HG02870 (cell line): ENCODE data around the gene GABBR2.
"Not testable (repeated sequence)": the region's sequence is repeated elsewhere in the genome, so short reads cannot be mapped to it uniquely, and the experiment has no call there.

Source experiments
- ATAC-seq: cut with Tn5 transposase; IDR thresholded peaks from one replicate; pipeline ENCODE4 v1.9.1; 2021; ENCODE audit warnings: mild to moderate bottlenecking, moderate library complexity; ENCODE audit not compliant: unreplicated experiment

The GABBR2 gene

GRCh38 chr9:98599566-98600216 is 109.0 kb downstream of the GABBR2 start:
- no peak for ATAC-seq

GRCh38 chr9:98598861-98599260 is 109.9 kb downstream of the GABBR2 start:
- no peak for ATAC-seq

- ATAC-seq = no peak
These were observed 111.4 kb downstream of the GABBR2 start for GRCh38 chr9:98597236-98597771.

GRCh38 chr9:98596486-98596885 is 112.2 kb downstream of the GABBR2 start:
- ATAC-seq = no peak

GRCh38 chr9:98594546-98595160 is 114.1 kb downstream of the GABBR2 start:
- ATAC-seq = no peak

GRCh38 chr9:98593354-98594253 is 115.1 kb downstream of the GABBR2 start:
- no peak for ATAC-seq

GRCh38 chr9:98591696-98592095 is 117.0 kb downstream of the GABBR2 start:
- no peak for ATAC-seq

- no peak for ATAC-seq
These were observed 118.6 kb downstream of the GABBR2 start for GRCh38 chr9:98590101-98590500.

- ATAC-seq = no peak
These were observed 119.6 kb downstream of the GABBR2 start for GRCh38 chr9:98589102-98589501.

- not testable (repeated sequence) for ATAC-seq
These were observed 123.8 kb downstream of the GABBR2 start for GRCh38 chr9:98584853-98585438.

GRCh38 chr9:98584059-98584458 is 124.7 kb downstream of the GABBR2 start:
- no peak for ATAC-seq

GRCh38 chr9:98583417-98583816 is 125.3 kb downstream of the GABBR2 start:
- no peak for ATAC-seq

GRCh38 chr9:98580956-98581355 is 127.8 kb downstream of the GABBR2 start:
- no peak for ATAC-seq

- ATAC-seq = no peak
These were observed 129.0 kb downstream of the GABBR2 start for GRCh38 chr9:98579700-98580099.

- ATAC-seq = no peak
These were observed 131.3 kb downstream of the GABBR2 start for GRCh38 chr9:98577446-98577845.

- ATAC-seq = no peak
These were observed 131.9 kb downstream of the GABBR2 start for GRCh38 chr9:98576859-98577258.

- ATAC-seq = peak; percentile 4
These were observed 132.4 kb downstream of the GABBR2 start for GRCh38 chr9:98576354-98576753.

- peak; percentile 75 for ATAC-seq
These were observed 133.1 kb downstream of the GABBR2 start for GRCh38 chr9:98575379-98576346.

- no peak for ATAC-seq
These were observed 134.9 kb downstream of the GABBR2 start for GRCh38 chr9:98573749-98574278.

GRCh38 chr9:98572796-98573195 is 135.9 kb downstream of the GABBR2 start:
- ATAC-seq = no peak
